NOMO-1 (cell line): ENCODE data around the gene FOXE1.

Source experiments
- DNase-seq, 2 experiments: peaks; one replicate each; lab custom pipeline; 2025; ENCODE audit not compliant: unreplicated experiment in 2 of 2; lab: John Stamatoyannopoulos, UW

The FOXE1 gene

DNA sequence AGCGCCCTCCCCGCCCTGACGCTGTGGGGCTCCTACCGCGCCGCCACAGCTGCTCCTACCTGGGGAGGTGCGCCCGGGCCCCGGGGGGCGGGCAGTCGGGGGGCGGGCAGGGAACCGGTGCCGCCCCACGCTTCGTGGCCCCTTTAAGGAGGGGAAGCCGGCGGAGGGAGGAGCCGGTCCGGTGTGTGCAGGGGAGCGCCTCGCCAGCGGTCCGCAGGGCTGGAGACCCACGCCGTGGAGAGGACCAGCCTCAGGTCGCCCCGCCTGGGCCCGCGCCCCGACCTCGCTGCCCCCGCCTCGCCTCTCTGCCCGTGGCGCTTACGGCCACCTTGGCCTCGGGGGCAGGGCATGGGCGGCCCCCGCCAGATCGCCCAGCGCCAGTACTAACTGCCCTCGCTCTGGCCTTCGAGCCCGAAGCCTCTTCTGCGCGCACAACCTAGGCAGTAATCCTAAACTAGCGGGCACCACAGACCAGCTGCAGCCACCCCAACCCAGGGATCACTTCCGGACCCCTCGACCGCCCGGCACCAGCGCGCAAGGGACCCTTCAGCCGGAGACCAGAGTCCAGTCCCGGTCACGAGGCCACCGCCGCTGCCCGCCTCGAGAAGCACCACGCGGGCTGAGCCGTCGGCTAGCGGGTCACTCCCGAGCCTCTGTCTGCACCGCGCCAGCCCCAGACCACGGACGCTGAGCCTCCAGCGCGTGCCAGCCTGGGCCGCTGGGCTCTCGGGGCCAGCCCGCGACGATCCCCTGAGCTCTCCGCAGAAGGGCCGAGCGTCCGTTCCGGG lies at the start of gene FOXE1:
TSS of gene FOXE1 (plus strand) at position 171 of the 788 bp plus-strand sequence. CDS start 689 bp downstream, outside the sequence.
- DNase-seq: no peak

DNA sequence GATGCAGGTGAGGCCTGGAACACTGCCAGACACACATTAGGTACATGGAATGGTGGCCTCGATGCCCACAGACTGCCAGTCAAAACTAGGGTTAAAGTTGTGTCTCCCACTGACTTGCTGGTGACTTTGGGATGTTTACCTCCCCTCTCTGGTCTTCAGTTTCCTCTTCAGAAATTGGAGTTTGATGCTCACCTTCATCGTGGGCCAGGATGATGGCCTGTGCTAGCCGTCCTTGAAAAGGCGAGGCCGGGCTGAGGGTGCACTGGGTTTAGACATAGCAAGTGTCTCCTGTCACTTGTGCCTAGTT lies 49.0 kb upstream of the FOXE1 start:
- DNase-seq: no peak

DNA sequence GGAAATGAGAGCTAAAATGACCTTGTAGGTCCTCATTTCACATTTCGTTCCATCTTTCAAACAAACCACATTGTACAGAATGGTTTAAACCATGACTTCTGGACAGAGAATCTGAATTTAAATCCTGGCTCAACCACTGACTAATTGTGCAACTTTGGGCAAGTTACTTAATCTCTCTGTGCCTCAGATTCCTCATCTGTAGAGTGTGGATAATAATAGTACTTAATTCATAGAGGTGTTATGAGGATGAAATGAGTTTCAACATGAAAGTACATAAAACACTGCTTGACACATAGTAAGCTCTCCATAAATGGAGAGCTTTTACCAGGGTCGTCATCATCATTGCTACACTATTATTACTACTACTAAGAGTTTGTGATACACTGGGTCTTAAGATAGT lies 46.3 kb upstream of the FOXE1 start:
- DNase-seq: no peak

GRCh38 chr9:97807681-97808080 lies 45.3 kb upstream of the FOXE1 start:
- DNase-seq: no peak

- no peak for DNase-seq
These were observed 44.6 kb upstream of the FOXE1 start for GRCh38 chr9:97808415-97808814.

DNA sequence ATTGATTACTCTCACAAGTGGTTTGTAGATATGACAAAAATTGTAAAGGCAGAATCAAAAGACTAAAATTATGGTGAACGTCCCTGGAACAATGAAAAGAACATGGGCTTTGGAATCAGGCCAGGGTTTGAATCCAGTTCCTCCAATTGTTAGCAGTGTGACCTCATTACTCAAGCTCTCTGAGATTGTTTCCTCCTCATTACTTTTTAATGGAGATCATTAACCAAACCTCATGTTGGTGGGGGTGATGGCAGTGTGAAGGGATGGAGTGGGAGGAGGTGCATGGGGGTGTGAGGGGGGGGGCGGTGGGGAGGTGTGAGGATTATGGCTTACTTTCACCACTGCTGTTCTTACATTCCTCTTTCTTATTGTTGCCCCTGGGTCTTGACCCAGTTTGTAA lies 44.1 kb upstream of the FOXE1 start:
- DNase-seq: no peak

DNA sequence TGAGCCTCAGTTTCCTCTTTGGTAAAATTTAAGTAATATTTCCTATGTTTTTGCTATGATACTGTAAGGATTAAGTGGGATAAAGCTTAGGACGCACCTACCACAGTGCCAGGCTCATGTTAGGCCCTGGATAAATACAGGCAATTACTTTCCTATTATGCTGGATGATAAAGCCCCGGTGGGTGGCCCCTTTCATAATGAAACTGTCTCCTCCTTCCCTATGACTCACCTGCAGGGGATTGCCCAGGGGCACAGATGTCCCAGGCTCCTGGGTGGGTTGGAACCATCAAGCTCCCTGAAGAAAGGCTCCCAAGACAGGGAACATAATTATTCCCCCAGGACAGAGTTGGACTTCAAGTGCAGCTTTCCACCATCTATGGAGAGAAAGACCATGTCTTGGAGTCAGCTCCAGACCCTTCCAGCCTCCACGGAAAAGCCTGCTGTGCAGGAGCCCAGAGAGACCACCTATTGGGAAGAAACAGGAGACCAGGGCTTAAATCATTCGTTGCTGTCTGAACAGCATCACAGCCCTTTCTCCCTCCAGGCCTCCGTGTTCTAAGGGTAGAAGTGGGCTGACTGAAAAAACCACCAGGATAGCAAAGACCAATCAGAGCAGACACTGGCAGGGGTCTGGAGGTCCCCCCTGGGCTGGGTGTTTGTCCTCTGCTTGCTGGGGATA lies 43.2 kb upstream of the FOXE1 start:
- DNase-seq: no peak

- no peak for DNase-seq
These were observed 41.3 kb upstream of the FOXE1 start for GRCh38 chr9:97811533-97812246.

GRCh38 chr9:97812247-97812543 lies 40.8 kb upstream of the FOXE1 start:
- DNase-seq: no peak

- DNase-seq: no peak
These were observed 40.0 kb upstream of the FOXE1 start for GRCh38 chr9:97813072-97813471.

GRCh38 chr9:97819735-97820134 lies 33.3 kb upstream of the FOXE1 start:
- DNase-seq: no peak

DNA sequence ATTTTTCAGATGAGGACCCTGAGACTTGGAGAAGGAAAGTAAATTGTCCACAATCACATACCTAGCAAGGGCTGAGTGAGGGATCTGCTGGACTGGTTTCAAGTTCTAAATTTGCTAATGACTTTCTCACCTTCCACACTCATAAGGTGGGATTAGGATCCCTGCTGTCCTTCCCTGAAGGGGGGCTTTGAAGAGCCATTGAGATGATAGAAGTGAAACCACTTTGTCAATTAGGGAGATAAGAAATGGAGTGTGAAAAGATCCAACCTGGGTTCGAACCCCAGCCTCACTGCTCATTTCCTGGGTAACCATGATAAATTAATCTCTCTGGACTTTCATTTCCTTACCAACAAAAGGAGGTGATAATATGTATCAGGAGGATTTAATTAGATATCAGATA lies 32.7 kb upstream of the FOXE1 start:
- no peak for DNase-seq

- DNase-seq: no peak
These were observed 21.9 kb upstream of the FOXE1 start for GRCh38 chr9:97830884-97831829.

DNA sequence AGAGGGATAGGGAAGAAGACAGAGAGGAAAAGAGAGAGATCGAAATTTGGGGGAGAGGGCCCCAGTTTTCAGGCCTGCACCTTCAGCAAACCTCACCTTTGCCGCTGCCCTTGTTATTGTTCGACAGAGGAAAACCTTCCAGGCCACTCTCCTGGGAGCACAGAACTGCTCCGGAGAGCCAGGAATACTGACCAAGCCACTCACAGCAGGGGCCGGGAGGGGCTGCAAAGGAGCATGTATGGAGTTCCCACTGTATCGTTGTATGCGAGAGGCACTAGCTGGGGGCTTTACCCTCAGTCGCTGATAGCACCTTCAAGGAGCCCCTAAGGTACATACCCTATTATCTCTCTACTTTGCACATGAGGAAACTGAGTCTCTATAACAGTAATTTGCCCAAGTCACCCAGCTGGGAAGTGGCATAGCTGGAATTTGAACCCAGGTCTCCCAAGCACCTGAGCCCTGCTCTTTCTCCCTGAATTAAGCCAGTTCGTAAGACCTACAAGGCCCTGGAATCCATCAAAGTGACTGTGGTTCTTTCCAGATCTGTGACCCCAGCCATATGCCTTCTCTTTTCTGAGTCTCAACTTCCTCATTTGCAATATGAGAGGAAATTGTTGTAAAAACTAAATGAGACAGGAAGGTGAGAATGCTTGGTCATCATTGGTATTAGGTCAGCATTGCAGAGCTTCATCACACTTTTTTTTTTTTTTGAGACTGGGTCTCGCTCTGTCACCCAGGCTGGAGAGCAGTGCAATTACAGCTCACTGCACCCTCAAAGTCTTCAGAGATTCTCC lies 21.0 kb upstream of the FOXE1 start:
- peak; percentile 67 to 96 for DNase-seq

DNA sequence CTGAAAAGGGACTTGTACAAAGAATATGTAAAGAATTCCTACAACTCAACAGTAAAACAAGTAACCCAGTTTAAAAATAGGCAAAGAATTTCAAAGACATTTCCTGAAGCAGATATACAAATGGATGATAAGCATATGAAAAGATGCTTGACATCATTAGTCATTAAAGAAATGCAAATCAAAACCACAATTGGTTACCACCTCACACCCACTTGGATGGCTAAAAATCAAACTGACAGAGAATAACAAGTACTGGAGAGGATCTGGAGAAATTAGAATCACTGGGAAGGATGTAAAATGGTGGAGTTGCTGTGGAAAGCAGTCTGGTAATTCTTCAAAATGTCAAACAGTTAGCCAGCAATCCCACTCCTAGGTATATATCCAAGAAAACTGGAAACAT lies 12.5 kb upstream of the FOXE1 start:
- DNase-seq: no peak

GRCh38 chr9:97842960-97843359 lies 10.1 kb upstream of the FOXE1 start:
- no peak for DNase-seq

GRCh38 chr9:97845130-97845529 lies 7.9 kb upstream of the FOXE1 start:
- no peak for DNase-seq

DNA sequence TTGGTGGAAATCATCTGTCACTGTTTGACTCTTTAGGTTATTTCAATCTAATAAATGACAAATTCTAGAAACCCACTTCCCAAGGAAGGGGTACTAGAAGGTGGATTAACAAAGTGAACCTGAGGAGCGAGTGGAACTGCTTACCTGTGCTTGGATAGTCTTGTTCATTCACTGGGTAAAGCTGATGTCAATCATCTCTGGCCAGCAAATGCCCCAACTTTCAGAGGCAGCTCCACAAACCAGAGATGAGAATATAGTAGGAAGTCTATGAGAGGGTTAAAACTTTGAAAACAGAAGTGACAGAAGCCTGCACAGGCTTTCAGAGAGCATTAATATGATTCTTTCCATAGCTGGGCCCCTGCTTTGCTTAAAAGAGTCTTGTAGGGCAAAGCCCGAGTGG lies 7.3 kb upstream of the FOXE1 start:
- DNase-seq: no peak

- DNase-seq: no peak
These were observed 6.7 kb upstream of the FOXE1 start for GRCh38 chr9:97846347-97846746.
